Subcutaneous adipose tissue (tissue), 4 donors: ENCODE measurements around the gene PHC1. TPM values are rescaled to one million over a fixed set of nuclear protein-coding genes. Genes with fewer than 3 reads are reported as not detected.
"Not testable (repeated sequence)": the region's sequence is repeated elsewhere in the genome, so short reads cannot be mapped to it uniquely, and the experiment has no call there.

Source experiments
- CTCF ChIP-seq: fragments of 450-650 bp; IDR thresholded peaks from one replicate; pipeline ENCODE4 v1.5.1; 2016; ENCODE audit warnings: low read depth, mild to moderate bottlenecking, control low read depth, antibody characterized with exemption, moderate library complexity
- total RNA-seq, 4 donors: library from RNA; depleted of rRNA; stranded (reverse); fragments of >200 nt; gene quantifications; one replicate each; pipeline ENCODE4 v1.1.0, GENCODE V29; 2016

PHC1 gene
- total RNA-seq = 10 to 100 TPM; 17.5 to 33.5 (median 24.5) TPM

GRCh38 chr12:8914033-8914715, at the start of gene PHC1:
Gene PHC1, plus strand, starts transcription at chr12:8914509. Its CDS starts 3,169 bp downstream, at chr12:8917678.
- TF ChIP-seq CTCF = not testable (repeated sequence)

- TF ChIP-seq CTCF = no peak
These were observed 47.9 kb upstream of the PHC1 start for GRCh38 chr12:8866429-8866828.

GRCh38 chr12:8867009-8867408, 47.3 kb upstream of the PHC1 start:
- no peak for TF ChIP-seq CTCF

GRCh38 chr12:8867786-8868185, 46.5 kb upstream of the PHC1 start:
- no peak for TF ChIP-seq CTCF

- no peak for TF ChIP-seq CTCF
These were observed 43.7 kb upstream of the PHC1 start for GRCh38 chr12:8870586-8870985.

- no peak for TF ChIP-seq CTCF
These were observed 43.2 kb upstream of the PHC1 start for GRCh38 chr12:8871068-8871467.

GRCh38 chr12:8876887-8877286, 37.4 kb upstream of the PHC1 start:
- TF ChIP-seq CTCF = no peak
